ENCODE results near the gene PCBD1. TPM values are rescaled to one million over a fixed set of nuclear protein-coding genes. Genes with fewer than 3 reads are reported as not detected.
"Not testable (repeated sequence)": the region's sequence is repeated elsewhere in the genome, so short reads cannot be mapped to it uniquely, and the experiment has no call there.

Gene PCBD1
- total RNA-seq, 1 donor, result 7.0 TPM

- H3K9me3 ChIP-seq (ENCODE audit: low read depth, low read length), result no peaks in the 10 kb centered on the region
- H3K4me1 ChIP-seq (ENCODE audit: insufficient read depth, low read length), result no peaks in the 10 kb centered on the region
- no peaks in the 10 kb centered on the region for H3K27me3 ChIP-seq (ENCODE audit: insufficient read depth, low read length)
- H3K4me3 ChIP-seq (ENCODE audit: low read length), result no peak overlapping the region
Measured at GRCh38 chr10:70874061-70874460, 14.3 kb downstream of the PCBD1 start.

- Histone ChIP-seq H3K27me3 (ENCODE audit: insufficient read depth, low read length) (no peaks in the 10 kb centered on the region), H3K4me1 (ENCODE audit: insufficient read depth, low read length) (no peaks in the 10 kb centered on the region), H3K4me3 (ENCODE audit: low read length) (no peak overlapping the region), H3K9me3 (ENCODE audit: low read depth, low read length) (no peaks in the 10 kb centered on the region)
Measured at GRCh38 chr10:70872291-70872690, 16.1 kb downstream of the PCBD1 start.

DNA sequence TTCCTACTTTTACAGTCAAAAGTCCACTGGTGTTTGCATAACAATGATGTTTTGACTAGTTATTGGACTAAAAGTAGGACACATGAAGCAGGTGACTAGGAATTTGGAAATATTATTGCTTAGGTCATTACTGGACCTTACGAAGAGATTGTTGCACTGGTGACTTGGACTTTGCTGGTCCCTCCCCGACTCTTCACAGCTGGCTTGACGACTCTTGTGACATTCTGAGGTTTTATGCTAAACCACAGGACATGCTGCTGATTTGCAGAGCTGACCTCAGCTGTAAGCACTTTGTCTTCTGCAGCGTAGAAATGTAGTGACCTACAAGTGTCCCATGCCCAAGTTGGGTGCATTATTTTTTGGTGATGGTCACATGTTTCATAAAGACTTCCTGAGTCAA, 21.9 kb downstream of the PCBD1 start:
- H3K27me3 ChIP-seq (ENCODE audit: insufficient read depth, low read length), result no peaks in the 10 kb centered on the region
- H3K4me1 ChIP-seq (ENCODE audit: insufficient read depth, low read length), result peaks cover 11% of the 10 kb centered on the region
- no peak overlapping the region for H3K4me3 ChIP-seq (ENCODE audit: low read length)
- H3K9me3 ChIP-seq (ENCODE audit: low read depth, low read length), result no peaks in the 10 kb centered on the region

DNA sequence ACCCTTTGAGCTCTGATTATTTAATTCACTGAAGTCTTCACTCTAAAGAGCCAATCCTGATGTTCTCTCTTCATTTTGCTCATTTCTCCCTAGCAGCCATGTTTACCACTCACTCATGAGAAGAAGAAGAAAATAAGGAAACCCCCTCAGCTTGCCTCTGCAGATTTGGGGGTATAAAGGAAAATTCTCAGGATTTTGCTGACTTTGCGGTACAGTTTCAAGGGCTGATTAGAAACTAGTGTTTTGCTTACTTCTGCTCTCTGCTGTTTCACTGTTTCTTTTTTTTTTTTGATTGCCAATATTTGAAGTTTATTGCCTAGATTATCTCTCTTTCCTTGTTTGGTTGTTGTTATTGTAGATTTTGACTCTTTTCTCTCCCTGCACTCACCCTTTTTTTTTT, 23.4 kb downstream of the PCBD1 start:
- no peak overlapping the region for H3K4me3 ChIP-seq (ENCODE audit: low read length)
- H3K9me3 ChIP-seq (ENCODE audit: low read depth, low read length), result no peaks in the 10 kb centered on the region
- peaks cover 11% of the 10 kb centered on the region for H3K4me1 ChIP-seq (ENCODE audit: insufficient read depth, low read length)
- no peaks in the 10 kb centered on the region for H3K27me3 ChIP-seq (ENCODE audit: insufficient read depth, low read length)

GRCh38 chr10:70863470-70864160, 24.8 kb downstream of the PCBD1 start:
- Histone ChIP-seq H3K27me3 (ENCODE audit: insufficient read depth, low read length) (no peaks in the 10 kb centered on the region), H3K4me1 (ENCODE audit: insufficient read depth, low read length) (peaks cover 11% of the 10 kb centered on the region), H3K9me3 (ENCODE audit: low read depth, low read length) (no peaks in the 10 kb centered on the region), H3K4me3 (ENCODE audit: low read length) (no peak overlapping the region)

DNA sequence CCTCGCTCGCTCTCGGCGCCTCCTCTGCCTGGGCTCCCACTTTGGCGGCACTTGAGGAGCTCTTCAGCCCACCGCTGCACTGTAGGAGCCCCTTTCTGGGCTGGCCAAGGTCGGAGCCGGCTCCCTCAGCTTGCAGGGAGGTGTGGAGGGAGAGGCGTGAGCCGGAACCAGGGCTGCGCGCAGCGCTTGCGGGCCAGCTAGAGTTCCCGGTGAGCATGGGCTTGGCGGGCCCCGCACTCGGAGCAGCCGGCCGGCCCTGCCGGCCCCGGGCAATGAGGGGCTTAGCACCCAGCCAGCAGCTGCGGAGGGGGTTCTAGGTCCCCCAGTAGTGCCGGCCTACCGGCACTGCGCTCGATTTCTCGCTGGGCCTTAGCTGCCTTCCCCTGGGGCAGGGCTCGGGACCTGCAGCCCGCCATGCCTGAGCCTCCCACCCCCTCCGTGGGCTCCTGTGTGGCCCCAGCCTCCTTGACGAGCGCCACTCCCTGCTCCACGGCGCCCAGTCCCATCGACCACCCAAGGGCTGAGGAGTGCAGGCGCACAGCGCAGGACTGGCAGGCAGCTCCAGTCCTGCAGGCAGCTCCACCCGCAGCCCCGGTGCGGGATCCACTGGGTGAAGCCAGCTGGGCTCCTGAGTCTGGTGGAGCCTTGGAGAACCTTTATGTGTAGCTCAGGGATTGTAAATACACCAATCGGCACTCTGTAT, 26.7 kb downstream of the PCBD1 start:
- not testable (repeated sequence) for H3K9me3 ChIP-seq (ENCODE audit: low read depth, low read length); H3K27me3 ChIP-seq (ENCODE audit: insufficient read depth, low read length); H3K4me1 ChIP-seq (ENCODE audit: insufficient read depth, low read length)

DNA sequence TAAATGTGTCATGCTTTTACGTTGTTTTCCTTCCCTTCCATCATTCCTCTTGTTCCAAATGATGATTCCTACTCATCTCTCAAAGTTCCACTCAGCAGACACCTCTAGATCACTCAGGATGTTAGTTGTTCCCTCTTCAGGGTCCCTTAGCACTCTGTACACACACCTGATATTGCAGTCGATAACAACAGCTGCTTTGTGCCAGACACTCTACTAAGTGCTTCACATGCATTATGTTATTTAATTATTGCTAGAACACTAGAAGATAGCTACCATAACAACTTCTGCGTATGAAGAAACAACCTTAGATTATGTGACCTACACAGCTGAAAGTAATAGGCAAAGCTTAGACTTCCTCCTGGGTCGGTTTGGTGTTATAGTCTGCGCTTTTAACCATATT, 29.6 kb downstream of the PCBD1 start:
- H3K9me3 ChIP-seq (ENCODE audit: low read depth, low read length), result no peaks in the 10 kb centered on the region
- H3K4me1 ChIP-seq (ENCODE audit: insufficient read depth, low read length), result no peaks in the 10 kb centered on the region
- no peak overlapping the region for H3K4me3 ChIP-seq (ENCODE audit: low read length)
- no peaks in the 10 kb centered on the region for H3K27me3 ChIP-seq (ENCODE audit: insufficient read depth, low read length)

More for the DNA sequence above, 26.7 kb downstream of the PCBD1 start:
- not testable (repeated sequence) for H3K4me3 ChIP-seq (ENCODE audit: low read length)

GRCh38 chr10:70856454-70856853, 31.9 kb downstream of the PCBD1 start:
- Histone ChIP-seq H3K9me3 (ENCODE audit: low read depth, low read length) (no peaks in the 10 kb centered on the region), H3K27me3 (ENCODE audit: insufficient read depth, low read length) (no peaks in the 10 kb centered on the region), H3K4me3 (ENCODE audit: low read length) (no peak overlapping the region), H3K4me1 (ENCODE audit: insufficient read depth, low read length) (no peaks in the 10 kb centered on the region)

- no peak overlapping the region for H3K4me3 ChIP-seq (ENCODE audit: low read length)
- no peaks in the 10 kb centered on the region for H3K9me3 ChIP-seq (ENCODE audit: low read depth, low read length)
- no peaks in the 10 kb centered on the region for H3K4me1 ChIP-seq (ENCODE audit: insufficient read depth, low read length)
- no peaks in the 10 kb centered on the region for H3K27me3 ChIP-seq (ENCODE audit: insufficient read depth, low read length)
Measured at GRCh38 chr10:70853457-70853856, 34.9 kb downstream of the PCBD1 start.

DNA sequence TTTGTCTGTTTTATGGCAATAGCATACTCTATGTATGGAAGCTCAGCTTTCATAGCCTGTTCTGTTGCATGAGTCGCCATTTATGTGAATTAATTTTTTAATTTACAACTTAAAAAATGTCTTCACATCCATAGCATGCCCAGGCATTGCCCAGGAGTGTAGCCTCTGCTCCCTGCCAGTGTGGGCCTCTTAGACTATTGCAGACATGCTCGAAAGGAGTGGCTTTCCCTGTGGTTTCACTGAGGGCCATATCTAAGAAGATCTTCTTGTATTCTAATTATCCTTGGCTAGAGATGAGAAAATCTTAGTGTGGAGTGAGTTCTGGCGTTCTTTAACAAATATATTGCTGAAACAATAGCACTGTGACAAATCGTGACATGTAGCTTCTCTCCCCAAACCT, 35.3 kb downstream of the PCBD1 start:
- Histone ChIP-seq H3K9me3 (ENCODE audit: low read depth, low read length) (no peaks in the 10 kb centered on the region), H3K4me1 (ENCODE audit: insufficient read depth, low read length) (no peaks in the 10 kb centered on the region), H3K27me3 (ENCODE audit: insufficient read depth, low read length) (no peaks in the 10 kb centered on the region), H3K4me3 (ENCODE audit: low read length) (no peak overlapping the region)

DNA sequence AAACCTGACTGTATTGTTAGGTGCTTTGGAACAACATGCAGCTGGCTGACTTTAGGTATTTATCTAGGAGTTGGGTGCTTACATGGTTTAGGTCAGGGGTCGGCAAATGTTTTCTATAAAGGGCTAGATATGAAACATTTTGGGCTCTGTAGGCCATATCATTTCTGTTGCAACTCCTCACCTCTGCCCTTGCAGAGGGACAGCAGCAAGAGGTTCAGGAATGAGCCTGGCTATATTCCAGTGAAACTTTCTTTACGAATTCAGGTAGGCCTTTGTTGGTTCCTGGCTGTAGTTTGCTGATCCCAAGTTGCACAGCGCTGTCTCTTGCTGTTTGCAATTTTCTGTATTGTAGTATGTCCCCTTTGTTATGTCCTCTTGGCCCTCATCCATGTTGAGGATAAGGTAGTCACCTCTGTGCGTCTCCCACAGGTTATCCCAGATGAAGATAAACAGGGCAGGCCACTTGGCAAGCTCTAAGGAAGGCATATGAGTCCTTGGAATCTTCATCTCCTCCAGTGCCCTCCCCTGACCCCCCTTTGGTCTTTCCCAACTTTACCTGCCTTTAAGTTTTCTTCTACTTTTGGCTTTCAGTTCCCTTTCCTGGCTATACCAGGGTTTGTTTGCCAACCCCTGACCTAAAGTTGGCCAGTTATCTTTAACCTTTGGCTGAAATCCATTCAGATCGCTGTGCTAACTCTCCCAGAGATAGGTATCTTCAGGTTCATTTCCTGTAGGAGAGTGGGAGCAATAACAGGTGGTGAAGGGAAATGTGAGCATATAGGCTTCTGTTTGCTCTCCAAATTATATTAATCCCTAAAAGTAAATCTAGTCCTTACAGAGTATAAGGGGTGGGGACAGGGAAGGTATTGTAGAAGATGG, 36.5 kb downstream of the PCBD1 start:
- Histone ChIP-seq H3K4me3 (ENCODE audit: low read length) (no peak overlapping the region), H3K27me3 (ENCODE audit: insufficient read depth, low read length) (no peaks in the 10 kb centered on the region), H3K9me3 (ENCODE audit: low read depth, low read length) (no peaks in the 10 kb centered on the region), H3K4me1 (ENCODE audit: insufficient read depth, low read length) (no peaks in the 10 kb centered on the region)

DNA sequence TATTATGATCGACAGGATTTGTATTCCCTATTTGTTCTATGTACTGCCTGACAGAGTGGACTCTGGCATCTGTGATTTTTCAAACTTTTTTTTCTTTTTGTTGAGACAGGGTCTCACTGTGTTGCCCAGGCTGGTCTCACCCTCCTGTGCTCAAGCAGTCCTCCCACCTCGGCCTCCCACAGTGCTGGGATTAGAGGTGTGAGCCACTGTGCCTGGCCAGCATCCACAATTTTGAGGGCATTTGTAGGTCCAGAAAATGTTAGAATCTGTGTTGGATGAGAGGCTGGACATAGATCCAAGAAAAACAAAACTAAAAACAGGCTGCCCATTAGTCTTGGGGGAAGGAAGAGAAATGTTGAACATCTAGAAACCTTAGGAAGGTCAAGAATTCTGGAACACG, 38.3 kb downstream of the PCBD1 start:
- Histone ChIP-seq H3K4me3 (ENCODE audit: low read length) (no peak overlapping the region), H3K27me3 (ENCODE audit: insufficient read depth, low read length) (no peaks in the 10 kb centered on the region), H3K4me1 (ENCODE audit: insufficient read depth, low read length) (no peaks in the 10 kb centered on the region), H3K9me3 (ENCODE audit: low read depth, low read length) (no peaks in the 10 kb centered on the region)

DNA sequence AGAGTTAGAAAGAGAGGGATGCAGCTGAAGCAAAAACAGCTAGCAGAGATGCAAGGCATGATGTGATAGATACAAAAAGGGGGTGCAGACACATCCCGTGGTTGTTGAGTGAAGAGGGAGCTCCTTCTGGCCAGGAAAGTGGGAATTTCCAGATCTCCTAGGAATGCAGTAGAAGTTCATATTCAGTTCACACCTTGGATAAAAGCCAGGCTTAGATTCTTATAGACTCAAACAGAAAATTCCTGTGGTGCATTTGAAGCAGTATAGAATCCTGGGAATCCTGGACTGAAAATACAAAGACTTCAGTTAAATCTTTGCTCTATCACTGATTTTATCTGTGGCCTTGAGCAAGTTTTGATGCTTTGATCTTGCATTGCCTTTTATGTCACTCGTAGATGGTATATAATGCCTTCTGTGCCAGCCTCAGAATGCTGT, 38.8 kb downstream of the PCBD1 start:
- Histone ChIP-seq H3K27me3 (ENCODE audit: insufficient read depth, low read length) (no peaks in the 10 kb centered on the region), H3K4me3 (ENCODE audit: low read length) (no peak overlapping the region), H3K9me3 (ENCODE audit: low read depth, low read length) (no peaks in the 10 kb centered on the region)

DNA sequence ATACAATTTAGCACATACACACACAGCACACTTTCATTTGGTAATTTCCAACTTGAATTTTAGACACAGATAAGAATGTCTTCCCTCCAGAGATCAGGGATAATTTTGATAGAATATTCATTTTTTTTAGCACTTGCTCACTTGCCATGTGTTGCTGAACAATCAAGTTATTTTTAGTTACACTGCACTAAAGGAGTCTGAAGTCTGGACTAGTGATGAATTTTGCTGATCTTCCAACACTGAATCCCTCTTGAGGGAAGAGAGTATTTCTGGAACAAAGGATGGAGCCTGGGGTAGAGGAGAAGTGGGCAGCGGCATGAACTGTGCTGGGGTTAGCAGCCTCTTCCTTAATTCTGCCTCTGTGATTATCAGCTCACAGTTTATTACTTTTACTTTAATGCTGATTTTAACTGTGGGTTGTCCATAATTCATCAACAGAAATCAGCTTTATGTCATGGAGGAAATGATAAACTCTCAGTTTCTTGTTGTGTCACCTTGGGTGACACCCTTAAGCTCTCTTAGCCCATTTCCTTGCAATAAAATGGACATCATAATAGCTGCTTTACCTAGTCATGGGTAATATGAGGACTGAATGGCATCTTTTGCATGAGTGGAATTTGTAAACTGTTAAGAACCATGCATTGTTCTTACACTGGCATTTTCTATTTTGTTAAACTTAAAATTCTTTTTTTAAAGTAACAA, 40.6 kb downstream of the PCBD1 start:
- no peaks in the 10 kb centered on the region for H3K4me1 ChIP-seq (ENCODE audit: insufficient read depth, low read length)
- H3K9me3 ChIP-seq (ENCODE audit: low read depth, low read length), result no peaks in the 10 kb centered on the region
- H3K27me3 ChIP-seq (ENCODE audit: insufficient read depth, low read length), result no peaks in the 10 kb centered on the region
- no peak overlapping the region for H3K4me3 ChIP-seq (ENCODE audit: low read length)

More for the DNA sequence above, 38.8 kb downstream of the PCBD1 start:
- no peaks in the 10 kb centered on the region for H3K4me1 ChIP-seq (ENCODE audit: insufficient read depth, low read length)

DNA sequence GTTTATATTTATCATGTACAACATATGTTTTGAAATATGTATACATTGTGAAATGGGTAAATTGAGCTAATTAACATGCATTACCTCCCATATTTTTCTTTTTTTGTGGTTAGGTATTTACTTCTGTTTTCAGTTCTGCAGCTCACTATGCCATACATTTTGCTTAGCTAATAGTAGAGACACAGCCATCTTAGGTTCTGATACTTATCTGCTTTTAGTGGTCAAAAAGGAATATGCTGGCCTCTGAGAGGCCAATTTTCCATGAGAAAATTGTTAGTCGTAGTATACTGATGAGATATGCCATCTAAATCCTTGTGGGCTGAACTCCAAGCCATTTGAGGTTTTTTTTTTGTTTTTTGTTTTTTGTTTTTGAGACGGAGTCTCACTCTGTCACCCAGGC, 41.6 kb downstream of the PCBD1 start:
- no peak overlapping the region for H3K4me3 ChIP-seq (ENCODE audit: low read length)
- H3K4me1 ChIP-seq (ENCODE audit: insufficient read depth, low read length), result no peaks in the 10 kb centered on the region
- H3K9me3 ChIP-seq (ENCODE audit: low read depth, low read length), result no peaks in the 10 kb centered on the region
- no peaks in the 10 kb centered on the region for H3K27me3 ChIP-seq (ENCODE audit: insufficient read depth, low read length)
